Inflammatory macrophage treated with lipopolysaccharide for 4 hours (primary cell): Measurements from ENCODE around the gene POGLUT3.

Experiments
- DNase-seq: peaks from one replicate; pipeline ENCODE4 v3.0.0-alpha.2; 2020

The POGLUT3 gene

GRCh38 chr11:108498816-108499408, 728 bp upstream of the POGLUT3 start:
- DNase-seq = no peak

GRCh38 chr11:108497317-108498045, 703 bp downstream of the POGLUT3 start:
- DNase-seq = peak; percentile 99

GRCh38 chr11:108496643-108497256, 1.4 kb downstream of the POGLUT3 start:
- peak; percentile 1 for DNase-seq

- no peak for DNase-seq
Observed at GRCh38 chr11:108495326-108495725, 2.9 kb downstream of the POGLUT3 start.

DNA sequence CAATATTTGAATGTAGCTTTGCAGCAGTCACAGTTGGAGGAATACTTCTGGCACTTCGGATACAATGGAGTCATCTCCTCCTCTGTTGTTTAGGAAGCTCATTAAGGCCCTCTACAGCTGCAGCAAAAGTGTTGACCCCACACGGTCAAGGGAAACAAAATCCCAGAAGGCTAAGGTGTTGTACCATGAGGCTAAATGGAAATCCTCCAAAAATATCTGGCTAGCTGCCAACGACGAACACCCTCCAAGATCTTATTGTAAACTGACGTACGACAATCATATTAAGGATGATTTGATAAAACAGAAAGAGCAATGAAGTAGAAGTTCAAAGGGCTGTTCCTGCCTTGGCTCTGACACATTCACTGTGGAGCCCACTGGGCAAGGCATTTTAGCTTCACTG, 4.0 kb downstream of the POGLUT3 start:
- DNase-seq = no peak

- no peak for DNase-seq
Observed at GRCh38 chr11:108491936-108492335, 6.2 kb downstream of the POGLUT3 start.

DNA sequence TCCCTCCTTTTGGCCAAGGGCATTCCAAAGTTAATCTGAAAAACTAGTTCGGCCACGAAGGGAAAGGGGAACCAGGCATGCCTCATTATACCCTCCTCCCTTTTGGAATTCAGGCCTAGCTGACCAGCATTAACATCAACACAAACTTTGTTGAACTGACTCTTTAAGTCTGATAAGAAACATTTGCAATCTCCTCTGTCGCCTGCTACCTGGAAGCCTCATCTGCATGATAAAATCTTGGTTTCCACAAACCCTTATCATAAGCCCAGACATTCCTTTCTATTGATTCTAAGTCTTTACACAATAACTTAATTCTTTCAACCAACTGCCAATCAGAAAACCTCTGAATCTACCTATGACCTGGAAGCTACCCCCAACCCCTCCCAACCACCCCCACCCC, 11.4 kb downstream of the POGLUT3 start:
- DNase-seq = no peak

DNA sequence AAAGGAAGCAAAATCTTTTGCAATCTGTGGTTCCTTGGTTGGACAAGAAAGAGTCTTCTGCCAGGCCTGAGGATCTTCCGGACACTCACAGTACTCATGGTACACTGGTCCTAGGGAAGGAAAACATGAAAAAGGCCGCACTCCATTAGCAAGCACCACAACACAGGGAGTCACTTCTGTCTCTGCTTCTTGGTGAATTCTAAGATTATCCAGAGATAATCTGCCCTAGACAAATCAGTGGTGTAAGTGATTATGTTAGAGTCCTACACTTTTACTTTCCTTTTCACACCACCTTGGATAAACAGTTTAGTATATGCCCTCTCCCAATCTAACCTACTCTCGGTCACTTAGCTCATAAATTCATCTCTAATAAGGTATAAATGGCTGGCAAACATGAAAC, 11.9 kb downstream of the POGLUT3 start:
- no peak for DNase-seq

DNA sequence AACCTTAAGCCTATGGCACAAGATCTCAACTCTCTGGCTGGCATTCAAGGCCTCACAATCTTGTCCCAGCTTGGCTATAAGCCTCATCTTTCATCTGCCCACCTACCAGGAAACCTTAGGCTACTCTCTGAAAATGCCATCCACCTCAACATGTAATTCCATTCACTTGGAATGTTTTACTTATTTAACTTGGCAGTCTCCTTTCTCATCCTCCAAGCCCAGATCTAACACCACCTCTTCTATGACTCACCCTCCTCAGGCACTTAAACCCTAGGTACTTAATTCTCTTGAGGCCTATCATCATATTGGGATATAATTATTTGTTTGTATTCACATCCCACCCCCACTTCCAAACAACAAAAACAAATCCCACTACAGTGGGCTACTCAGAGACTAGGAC, 15.0 kb downstream of the POGLUT3 start:
- no peak for DNase-seq

GRCh38 chr11:108474664-108475463, 23.3 kb downstream of the POGLUT3 start:
- DNase-seq = no peak

- no peak for DNase-seq
Observed at GRCh38 chr11:108472681-108473080, 25.5 kb downstream of the POGLUT3 start.

GRCh38 chr11:108468478-108468864, 29.7 kb downstream of the POGLUT3 start:
- DNase-seq = peak; percentile 11

DNA sequence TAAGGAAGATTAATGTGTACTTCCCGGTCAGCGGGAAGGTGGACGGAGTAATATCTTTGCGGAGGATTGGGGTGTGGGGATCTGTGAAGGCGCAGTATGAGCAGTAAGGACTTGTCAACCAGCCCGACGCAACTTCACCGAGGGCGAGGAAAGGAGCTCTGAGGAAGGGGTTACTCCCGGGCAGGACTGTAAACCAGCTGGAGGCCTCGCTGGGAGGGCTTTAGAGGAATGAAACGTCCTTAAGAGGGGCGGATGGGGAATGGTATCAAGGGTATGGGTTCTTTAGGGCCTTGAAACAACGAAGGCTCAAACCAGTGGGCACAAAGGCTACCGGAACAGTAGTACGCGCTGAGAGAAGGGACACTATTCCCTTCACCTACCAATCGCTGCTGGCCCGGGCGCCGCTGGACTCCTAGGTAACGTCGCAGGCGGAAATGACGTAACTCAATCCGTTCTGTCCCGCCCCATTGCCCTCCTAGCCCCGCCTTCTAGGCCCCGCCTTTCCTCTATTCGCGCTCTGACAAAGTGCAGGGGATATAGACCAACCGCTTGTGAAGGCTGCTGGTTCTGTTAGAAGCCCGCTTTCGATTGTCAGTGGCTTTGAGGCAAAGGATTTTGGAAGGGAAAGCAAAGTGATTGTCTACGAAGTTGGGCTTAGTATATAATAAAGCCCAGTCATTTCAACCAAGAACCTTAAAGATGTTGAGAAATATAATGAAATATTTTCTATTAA, 30.9 kb downstream of the POGLUT3 start, which contains the start of gene C11orf65:
TSS of gene C11orf65 (minus strand) at position 439 of the 733 bp plus-strand sequence. CDS start 5,970 bp downstream, outside the sequence.
- DNase-seq = peak; percentile 97

DNA sequence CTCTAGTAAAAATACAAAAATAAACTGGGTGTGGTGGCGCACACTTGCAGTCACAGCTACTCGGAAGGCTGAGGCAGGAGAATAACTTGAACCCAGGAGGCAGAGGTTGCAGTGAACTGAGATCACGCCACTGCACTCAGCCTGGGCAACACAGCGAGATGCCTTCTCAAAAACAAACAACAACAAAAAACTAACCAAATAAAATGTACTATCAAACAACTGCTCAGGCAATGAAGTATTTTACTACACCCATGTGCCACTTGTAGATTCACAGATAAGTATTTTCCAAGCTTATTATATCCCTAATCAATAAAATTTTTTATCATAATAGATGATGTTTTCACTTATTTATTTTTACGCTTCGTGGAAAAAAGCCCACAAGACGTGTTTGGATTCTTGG, 31.8 kb downstream of the POGLUT3 start:
- peak; percentile 11 for DNase-seq

- DNase-seq = no peak
Observed at GRCh38 chr11:108453207-108453835, 44.9 kb downstream of the POGLUT3 start.
